NCI-H460 (cell line): ENCODE results near the gene ZNF618. TPM values are rescaled to one million over a fixed set of nuclear protein-coding genes. Genes with fewer than 3 reads are reported as not detected.

ENCODE experiments used
- DNase-seq: peaks from one replicate; pipeline ENCODE4 v3.0.0-alpha.2; 2016; ENCODE audit warnings: low read depth; ENCODE audit errors: extremely low read depth
- total RNA-seq: library from RNA; depleted of rRNA; stranded (reverse); fragments of >200 nt; shearing (Covaris generic); gene quantifications from 2 replicates; pipeline ENCODE4 v1.2.3, GENCODE V29; 2014

Gene ZNF618
- total RNA-seq, 1 experiment from 2014 or later = 2.9 TPM

DNA sequence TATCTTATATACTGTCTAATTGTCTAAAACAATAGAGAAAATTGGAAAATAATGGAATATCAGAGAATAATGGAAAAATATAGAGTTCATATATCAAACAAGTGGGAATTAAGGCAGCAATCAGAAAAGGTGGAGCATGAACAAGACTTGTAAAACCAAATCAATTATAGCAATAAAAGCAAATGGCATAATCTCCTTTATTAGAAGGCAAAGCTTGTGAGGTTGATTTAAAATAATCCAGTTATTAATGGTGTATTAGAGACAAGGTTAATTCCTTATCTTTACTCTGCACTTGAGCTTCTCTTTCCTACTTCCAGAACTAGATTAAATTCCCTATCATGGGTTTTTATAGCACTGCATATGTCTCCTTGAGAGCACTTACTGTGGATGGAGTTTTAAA, 137.9 kb downstream of the ZNF618 start:
- no peak for DNase-seq

DNA sequence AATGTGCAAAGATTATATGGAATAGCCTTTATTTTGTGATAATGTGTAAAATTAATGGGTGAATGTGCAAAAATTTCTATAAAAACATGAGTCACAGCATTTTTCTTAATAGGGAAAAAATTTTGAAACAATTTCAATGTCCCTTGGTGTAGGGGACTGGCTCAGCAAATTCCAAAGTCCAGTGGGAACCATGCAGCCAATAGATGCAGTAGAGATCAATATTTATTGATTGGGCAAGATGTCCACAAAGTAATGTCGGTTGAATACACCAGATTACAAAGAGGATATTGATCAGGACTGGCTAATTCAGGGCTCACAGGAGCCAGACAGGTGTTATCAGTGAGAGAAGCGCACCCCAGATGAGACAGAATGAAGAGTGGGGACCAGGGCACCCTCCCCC, 139.5 kb downstream of the ZNF618 start:
- no peak for DNase-seq

DNA sequence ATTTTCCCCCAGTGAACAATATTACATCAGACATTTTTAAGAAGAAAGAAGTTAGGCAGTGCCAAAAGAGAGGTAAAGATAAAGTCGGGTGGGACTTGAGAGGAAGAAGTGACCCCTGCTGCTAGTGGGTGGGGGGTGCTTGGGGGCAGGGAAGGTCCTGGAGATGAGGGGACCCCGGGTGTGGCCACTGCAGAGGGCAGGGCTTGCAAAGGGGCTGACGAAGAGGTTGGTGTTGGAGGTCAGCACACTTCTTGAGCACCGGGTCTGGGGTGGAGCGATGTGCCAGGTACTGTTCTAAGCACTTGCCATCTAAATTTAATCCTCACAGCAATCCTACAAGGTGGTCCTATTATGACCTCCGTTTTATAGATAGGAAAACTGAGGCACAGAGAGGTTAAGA, 140.0 kb downstream of the ZNF618 start:
- no peak for DNase-seq

DNA sequence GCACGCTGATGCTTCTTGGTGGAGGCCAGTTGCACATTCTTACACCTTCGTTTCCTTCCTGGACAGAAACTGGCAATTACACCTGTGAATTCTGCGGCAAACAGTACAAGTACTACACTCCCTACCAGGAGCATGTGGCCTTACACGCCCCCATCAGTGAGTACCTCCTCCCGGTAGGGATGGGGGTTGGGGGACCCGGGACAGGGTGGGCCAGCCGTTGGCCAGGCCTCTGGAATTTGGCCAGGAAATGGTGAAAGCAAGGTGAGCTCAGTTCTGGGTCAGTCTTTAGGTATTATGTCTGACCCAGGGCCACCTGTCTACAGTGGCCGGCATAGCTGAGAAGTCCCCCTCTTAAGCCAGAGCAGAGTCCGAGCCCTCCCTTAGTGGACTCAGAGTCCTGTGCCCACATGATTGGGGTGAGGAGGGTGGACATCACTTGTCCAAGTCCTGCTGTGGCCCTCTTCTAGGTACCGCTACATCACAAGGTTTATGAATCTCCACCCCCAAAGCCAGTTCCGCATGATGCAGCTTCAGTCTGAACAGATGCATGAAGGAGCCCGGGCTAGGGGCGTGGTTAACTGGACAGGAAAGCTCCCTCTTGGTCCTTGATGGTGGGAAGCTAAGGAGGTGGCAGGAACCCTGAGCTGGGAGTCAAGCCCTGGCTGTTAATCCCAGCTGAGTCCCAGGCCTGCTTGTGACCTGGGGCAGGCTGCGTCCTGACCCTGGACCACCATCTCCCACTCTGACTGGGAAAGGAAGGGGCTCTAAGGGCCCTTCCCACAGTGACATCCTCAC, 140.7 kb downstream of the ZNF618 start:
- no peak for DNase-seq

DNA sequence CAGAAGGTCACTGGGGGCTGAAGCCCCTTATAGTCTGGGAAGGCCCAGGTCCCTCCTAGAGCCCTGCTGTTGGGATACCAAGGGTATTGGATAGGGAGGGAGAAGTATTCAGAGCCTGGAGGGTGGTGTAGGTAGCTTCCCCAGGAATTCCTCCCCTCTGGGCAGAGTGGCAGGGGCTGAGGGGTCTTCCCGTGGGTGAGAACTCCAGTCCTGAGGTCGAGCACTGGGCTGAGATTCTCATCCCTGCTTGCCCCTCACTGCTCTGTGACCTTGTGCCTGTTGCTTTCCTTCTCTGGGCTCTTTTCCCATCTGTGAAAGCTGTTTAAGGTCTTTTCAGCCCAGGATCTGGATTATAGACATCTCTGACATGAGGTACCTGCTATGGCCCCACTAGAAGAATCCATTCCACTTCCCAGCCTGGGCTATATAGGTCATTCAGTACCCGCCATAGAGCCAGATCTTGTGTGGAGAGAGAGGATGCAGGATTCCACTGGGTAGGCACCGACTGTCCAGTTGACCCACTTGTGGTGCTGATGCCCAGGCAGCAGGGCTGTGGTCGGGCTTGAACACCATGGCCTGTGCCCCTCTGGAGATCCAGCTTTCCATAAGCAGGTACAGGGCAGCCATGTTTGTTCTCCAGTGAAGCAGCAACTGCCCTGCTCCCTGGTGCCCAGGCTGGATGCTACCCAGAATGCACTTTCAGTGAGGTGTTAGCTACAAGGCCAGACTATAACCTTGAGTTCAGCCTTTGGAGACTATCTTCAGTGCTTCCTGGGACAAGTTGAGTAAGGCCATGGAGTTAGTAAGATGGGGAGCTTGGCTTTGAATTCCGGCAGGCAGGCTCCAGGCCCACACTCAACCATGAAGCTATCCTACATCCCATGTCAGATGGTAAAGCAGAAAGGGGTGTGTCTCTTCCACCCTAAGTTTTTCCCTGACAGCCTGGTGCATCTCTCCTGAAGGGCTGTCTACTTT, 141.9 kb downstream of the ZNF618 start:
- DNase-seq = no peak

DNA sequence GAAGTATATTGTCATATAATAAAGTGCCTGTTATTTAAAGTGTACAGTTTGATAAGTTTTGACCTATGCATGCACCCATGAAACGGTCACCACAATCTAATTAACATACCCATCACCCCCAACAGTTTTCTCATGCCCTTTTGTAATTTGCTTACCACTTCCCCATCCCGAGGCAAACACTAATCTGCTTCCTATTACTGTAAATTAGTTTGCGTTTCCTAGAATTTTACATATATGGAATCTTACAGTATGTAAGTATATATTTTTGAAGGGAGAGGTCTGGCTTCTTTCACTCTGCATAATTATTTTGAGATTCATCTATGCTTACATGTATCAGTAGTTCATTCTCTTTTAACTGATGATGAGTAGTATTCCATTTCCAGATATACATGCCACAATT, 145.5 kb downstream of the ZNF618 start:
- no peak for DNase-seq

DNA sequence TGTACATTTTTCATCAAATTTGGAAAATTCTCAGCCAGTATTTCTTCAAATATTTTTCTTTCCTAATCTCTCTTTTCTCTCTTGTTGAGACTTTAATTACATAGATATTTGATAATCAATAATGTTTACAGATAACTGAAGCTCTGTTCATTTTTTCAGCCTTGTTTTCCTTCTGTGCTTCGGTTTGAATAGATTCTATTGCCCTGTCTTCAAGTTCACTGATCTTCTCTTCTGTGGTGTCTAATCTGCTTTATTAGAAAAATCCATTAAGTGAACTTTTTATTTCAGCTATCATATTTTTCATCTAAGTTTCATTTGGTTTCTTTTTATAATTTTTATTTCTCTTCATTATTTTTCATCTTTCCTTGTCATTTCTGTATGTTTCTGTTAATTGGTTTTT, 147.9 kb downstream of the ZNF618 start:
- no peak for DNase-seq

DNA sequence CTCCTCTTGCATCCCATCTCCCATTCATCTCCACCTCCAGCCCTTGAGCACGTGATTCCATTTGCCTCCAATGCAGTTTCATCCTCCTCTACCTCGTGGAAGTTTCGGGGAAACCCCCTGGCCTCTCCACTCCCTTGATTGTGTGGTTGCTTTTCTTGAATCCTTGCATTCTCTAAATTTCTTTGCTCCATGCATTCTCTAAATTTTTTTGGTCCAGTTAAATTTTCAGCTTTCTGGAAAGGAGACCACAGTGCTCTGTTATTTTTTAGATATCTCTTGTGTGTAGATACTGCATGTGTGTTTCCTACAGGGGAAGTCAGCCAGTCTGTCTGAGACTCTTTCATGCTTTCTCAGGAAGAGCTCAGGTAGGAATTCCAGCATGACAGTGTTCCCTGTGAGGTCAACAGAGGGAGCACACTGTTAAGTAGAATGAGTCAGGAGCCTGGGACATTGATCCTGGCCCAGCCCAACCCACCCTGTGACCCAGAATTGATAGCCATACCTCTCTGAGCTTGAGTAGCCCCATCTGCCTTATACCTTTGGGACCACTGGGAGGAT, 149.2 kb downstream of the ZNF618 start:
- no peak for DNase-seq

DNA sequence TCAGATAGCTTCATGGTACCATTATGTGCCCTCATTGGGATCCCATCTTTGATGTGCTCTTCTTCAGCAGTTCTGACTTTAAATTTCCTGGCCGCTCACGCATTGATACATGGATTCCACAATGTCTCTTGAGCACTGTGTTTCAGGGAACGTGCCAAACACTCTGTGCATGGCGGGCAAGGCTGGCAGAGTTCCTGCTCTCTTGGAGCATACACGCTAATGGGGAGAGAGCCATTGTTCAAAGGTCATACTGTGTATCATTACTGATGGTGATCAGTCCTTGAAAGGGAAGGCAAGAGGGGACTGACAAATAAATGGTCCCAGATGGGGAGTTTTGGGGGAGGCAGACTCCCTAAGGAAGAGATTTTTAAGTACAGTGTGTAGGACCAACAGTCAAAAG, 149.7 kb downstream of the ZNF618 start:
- no peak for DNase-seq

DNA sequence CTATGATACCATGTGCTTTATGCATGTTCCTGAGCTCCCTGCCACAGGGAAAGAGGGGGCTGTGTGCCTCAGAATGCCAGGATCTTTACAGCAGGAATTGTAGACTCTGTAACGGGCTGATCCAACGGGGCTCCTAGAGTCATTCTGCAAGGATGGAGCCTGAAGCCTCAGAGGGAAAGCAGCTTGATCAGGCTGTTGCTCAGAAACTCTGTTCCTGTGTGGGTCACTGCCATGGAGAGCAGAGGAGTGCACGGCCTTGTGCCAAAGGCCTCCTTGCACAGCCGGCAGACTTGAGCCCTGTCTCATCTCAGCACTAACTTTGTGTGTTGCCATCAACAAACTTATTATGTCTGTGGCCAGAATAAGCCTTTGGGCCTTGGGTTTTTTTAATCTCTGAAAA, 150.2 kb downstream of the ZNF618 start:
- DNase-seq = no peak

DNA sequence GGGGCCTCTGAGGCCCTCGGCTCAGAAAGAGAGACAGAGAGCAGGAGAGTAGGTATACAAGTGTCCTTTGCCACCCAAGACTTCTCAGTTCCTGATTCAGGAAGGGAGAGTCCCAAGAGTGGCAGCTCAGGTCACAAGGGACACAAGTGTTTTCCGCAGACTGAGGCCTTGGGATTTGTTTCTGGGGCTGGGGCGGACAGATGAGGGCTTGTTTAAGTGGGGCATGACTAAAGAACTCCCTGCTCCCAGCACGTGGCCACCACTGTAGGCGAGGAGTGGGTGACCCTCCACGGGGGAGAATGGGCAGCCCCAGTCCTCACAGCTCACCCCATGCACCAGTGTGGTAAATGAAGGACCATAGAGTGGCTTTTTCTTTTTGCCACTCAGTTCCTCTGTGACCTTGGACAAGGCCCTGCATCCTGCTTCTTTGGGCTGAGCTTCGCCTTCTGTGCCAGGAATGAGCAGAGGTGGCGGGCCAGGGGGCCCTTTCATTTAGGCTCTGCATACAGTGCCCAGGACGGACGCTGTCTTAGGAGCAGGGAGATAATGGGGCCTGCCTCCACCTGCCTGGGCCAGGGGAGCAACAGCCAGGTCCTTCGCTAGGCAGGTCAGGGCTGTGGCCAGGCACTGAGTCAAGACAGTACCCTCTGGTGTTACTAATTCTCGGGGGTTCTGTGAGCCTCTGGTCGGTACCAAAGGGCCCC, 151.2 kb downstream of the ZNF618 start:
- DNase-seq = no peak

DNA sequence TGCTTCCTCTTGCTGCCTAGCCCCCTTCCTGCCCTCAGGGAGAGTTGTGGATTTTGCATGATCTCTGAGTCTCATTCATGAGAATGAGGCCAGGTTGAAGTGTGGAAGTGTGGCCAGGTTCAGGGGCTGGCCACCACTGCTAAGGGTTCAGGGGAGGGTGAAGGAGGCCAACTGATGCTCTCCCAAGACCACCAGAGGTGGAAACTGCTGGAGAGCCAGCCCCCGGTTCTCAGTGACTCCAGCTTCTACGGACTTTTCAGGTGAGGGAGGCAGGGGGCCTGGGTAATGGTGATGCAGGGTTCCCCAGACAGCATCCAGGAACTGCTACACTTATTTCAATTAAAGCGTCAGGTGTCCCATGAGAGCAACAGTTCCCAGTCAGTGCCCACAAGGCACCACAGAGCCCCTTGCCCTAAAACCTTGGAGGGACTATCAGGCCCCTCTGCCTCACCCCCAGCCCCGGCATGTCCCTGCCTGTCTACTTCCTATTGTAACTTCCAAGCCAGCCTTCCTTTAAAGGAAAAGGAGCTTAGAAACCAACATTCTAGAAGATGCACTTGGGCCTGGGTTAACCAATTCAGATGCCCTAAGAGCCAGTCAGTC, 151.9 kb downstream of the ZNF618 start:
- no peak for DNase-seq

DNA sequence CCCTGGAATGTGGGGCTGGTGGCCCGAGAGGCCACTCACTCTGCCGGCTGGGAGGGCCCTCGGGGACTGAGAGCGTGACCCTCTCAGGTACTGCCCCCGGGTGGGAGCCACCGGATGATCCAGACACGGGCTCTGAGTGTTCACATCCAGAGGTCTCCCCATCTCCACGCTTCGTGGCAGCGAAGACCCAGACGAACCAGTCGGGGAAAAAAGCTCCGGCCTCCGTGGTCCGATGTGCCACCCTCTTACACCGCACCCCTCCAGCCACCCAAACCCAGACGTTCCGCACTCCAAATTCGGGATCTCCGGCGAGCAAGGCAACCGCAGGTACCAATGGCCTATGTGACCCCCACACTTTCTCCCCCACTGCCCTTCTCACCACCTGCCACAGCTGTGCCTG, 152.5 kb downstream of the ZNF618 start:
- no peak for DNase-seq

DNA sequence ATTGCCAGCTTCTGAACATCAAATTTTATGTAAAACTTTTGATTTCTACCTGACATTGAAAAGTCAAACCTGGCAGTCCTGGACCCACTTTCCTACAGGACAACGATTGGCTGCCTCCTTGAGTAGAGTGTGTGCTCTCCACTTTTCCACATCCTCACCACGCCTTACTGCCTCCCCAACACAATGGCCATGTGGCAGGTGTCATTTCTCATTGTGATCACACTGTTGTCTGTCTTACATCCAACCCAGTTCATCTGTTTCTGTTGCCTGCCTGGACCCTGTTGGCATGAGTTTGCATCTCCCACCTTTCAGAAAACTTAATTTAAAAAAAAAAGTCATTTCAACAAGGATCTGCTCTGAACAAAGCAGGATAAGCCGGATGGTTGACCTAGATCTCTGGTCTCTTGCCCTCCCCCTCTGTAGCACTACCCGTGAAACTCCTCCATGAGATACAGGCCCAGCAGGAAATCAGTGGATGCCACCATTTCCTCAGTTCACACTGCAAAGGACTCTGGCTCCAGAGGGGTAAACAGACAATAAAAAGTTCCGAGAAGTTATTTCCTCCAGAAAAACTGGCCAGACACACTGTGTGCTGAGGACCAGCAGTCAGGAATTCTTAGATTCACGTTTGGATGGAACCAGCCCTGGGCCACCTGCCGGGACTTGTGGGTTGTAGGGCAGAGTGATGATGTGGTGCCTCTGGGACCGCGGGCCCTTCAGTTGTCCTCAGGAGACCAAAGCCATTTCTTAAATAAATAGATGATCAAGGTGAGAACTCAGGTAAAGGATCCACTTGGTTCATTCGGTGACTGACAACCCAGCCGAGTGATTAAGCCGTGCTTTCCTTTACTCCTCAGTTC, 153.4 kb downstream of the ZNF618 start:
- no peak for DNase-seq

DNA sequence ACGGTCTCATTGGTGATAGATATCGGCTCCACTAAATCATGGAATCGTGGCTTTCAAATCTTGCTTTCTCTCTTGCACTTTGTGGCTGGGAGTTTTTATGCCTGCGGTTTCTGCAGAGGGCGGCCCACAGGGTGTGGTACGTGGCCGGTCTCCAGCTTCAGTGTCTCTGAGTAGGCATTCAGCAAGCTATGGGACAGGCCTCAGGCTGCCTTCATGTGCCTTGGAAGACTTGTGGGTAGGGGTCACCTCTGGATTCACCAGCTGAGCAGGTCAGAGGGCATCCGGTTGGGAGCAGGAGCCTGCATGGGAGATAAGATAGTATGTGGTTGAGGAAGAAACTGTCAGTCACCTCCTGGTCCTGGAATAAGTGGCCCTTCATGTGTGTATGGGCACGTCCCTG, 154.3 kb downstream of the ZNF618 start:
- no peak for DNase-seq

DNA sequence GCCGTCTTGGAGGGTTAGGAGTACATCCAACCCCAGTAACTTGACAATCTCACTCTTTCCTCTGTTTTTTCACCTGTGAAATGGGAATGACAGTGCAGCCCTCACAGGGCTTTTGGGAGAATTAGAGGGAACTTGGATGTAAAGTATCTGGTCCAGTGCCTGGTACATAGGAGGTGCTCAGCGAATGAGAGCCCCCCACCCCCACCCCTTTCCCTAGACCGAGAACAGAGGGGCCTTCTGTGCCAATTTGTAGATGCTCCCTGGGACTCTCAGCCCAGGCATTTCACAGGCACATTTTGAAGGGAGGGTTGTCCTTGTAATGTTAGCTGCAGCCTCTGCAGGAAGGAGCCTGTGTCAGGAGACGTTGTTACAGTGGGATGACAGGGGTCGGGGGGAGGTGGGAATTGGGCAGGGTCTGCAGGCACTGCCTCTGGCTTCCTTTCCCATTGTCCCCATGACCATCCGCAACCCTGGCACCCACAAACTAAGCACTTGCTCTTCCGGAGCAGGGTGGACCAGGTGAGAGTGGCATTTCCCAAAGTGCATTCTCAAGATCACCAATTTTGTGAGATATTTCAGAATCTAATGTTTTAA, 155.0 kb downstream of the ZNF618 start:
- no peak for DNase-seq

DNA sequence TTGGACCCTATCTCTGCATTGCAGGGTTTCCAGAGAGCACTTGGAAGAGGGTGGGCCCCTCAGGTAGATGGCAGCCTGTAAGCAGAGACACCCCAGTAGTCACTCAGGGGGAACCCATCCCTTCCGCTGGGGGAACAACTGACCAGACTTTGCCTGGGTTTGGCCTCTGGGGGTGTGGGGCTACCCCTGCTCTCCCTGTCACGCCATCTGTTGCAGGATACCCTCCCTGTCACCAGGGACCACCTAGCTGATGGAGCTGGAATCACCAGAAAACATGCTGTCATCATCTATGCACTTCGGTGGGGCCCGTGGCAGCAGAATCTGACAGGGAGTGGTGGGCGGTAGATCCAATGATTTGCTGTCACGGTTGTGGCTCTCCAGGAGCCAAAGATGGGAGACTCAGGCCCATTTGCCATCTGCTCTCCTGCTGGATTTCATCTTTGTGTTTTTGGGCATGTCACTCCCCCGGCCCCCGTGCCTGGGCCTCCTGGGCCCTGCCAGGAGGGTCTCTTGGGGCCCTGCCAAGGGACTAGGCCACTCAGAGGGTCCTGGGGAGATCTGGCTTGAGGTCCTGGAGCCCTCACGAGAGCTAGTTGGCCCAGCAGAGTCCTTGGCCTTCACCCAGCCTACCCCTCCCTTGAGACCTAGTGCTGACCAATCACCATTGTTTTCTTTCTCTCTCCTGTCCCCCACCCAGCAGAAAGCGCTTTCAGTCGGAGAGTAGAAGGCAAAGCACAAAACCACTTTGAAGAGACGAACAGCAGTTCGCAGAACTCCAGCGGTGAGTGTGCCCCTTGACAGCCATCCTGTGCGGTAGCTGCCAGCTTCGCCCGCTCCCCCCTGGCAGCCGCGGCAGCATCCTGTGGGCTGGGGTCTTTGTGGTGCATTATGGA, 156.1 kb downstream of the ZNF618 start:
- DNase-seq = no peak
